Calu3 (cell line): Measurements from ENCODE around the gene NEO1. TPM values are rescaled to one million over a fixed set of nuclear protein-coding genes. Genes with fewer than 3 reads are reported as not detected.

ENCODE experiments used
- BruUV-seq: library from RNA; stranded (reverse); fragments of 400-500 nt; replicated peaks from 2 replicates; lab custom pipeline; 2021; lab: Mats Ljungman, UMichigan
- CTCF ChIA-PET: fragments of 300-600 bp; sonication (Branson Sonifier 250); formaldehyde crosslinking; loops from one replicate; lab custom pipeline; 2022; ENCODE audit warnings: antibody characterized with exemption; lab: Charles Lee
- DNase-seq: peaks from one replicate; pipeline ENCODE4 v3.0.0; 2022
- H3K27ac Mint-ChIP-seq: one replicate; pipeline ENCODE4 v1.8.0; 2022; ENCODE audit warnings: mixed read lengths; ENCODE audit not compliant: unreplicated experiment
- H3K27me3 Mint-ChIP-seq: one replicate; pipeline ENCODE4 v1.8.0; 2022; ENCODE audit warnings: mixed read lengths; ENCODE audit not compliant: unreplicated experiment
- H3K36me3 Mint-ChIP-seq: one replicate; pipeline ENCODE4 v1.8.0; 2022; ENCODE audit warnings: mild to moderate bottlenecking, moderate library complexity, mixed read lengths; ENCODE audit not compliant: insufficient read depth, unreplicated experiment
- H3K4me1 Mint-ChIP-seq: one replicate; pipeline ENCODE4 v1.8.0; 2022; ENCODE audit warnings: mild to moderate bottlenecking, low read depth, mixed read lengths; ENCODE audit not compliant: unreplicated experiment
- H3K4me3 Mint-ChIP-seq: one replicate; pipeline ENCODE4 v1.8.0; 2022; ENCODE audit warnings: mild to moderate bottlenecking, low read depth, moderate library complexity, mixed read lengths; ENCODE audit not compliant: unreplicated experiment
- H3K9me3 Mint-ChIP-seq: one replicate; pipeline ENCODE4 v1.8.0; 2022; ENCODE audit warnings: low read depth, mixed read lengths; ENCODE audit not compliant: unreplicated experiment
- intact Hi-C: fragments of 100-400 bp; cut with micrococcal nuclease; formaldehyde crosslinking; loops from one replicate; pipeline ENCODE4 v1.10.0; 2022; ENCODE audit not compliant: unreplicated experiment
- total RNA-seq: library from RNA; stranded (reverse); gene quantifications from 2 replicates; pipeline ENCODE4 v1.2.3, GENCODE V29; 2022
- TF ChIP-seq, protein P1 (sequence below): fragments of 200-600 bp; IDR thresholded peaks from one replicate; pipeline ENCODE4 v1.8.0; 2022; ENCODE audit warnings: antibody characterized with exemption; ENCODE audit not compliant: unreplicated experiment

Gene NEO1
- total RNA-seq, 1 experiment from 2014 or later, result 20.4 TPM

GRCh38 chr15:73024168-73024567, 28.1 kb upstream of the NEO1 start:
- no TSS peak for BruUV-seq
- CTCF ChIA-PET, result interaction anchor here (0.7 kb wide), 1 partner anchor 18 kb away, joined by 4 read pairs; no protein-coding TSS in a partner anchor

GRCh38 chr15:73026511-73027054, 25.7 kb upstream of the NEO1 start:
- Mint-ChIP-seq H3K27ac (no peak overlapping the region), H3K4me1 (no peaks in the 10 kb centered on the region), H3K27me3 (peaks cover 74% of the 10 kb centered on the region), H3K4me3 (no peak overlapping the region), H3K9me3 (no peaks in the 10 kb centered on the region), H3K36me3 (no peaks in the 10 kb centered on the region)
- DNase-seq, result no peak
- intact Hi-C loops, result no loop called here
- BruUV-seq, result no TSS peak
- CTCF ChIA-PET, result no interaction called here
- TF ChIP-seq, protein P1, sequence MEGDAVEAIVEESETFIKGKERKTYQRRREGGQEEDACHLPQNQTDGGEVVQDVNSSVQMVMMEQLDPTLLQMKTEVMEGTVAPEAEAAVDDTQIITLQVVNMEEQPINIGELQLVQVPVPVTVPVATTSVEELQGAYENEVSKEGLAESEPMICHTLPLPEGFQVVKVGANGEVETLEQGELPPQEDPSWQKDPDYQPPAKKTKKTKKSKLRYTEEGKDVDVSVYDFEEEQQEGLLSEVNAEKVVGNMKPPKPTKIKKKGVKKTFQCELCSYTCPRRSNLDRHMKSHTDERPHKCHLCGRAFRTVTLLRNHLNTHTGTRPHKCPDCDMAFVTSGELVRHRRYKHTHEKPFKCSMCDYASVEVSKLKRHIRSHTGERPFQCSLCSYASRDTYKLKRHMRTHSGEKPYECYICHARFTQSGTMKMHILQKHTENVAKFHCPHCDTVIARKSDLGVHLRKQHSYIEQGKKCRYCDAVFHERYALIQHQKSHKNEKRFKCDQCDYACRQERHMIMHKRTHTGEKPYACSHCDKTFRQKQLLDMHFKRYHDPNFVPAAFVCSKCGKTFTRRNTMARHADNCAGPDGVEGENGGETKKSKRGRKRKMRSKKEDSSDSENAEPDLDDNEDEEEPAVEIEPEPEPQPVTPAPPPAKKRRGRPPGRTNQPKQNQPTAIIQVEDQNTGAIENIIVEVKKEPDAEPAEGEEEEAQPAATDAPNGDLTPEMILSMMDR, result no peak

More at GRCh38 chr15:73024168-73024567, 28.1 kb upstream of the NEO1 start:
- Mint-ChIP-seq H3K27ac (no peak overlapping the region), H3K4me1 (no peaks in the 10 kb centered on the region), H3K4me3 (no peak overlapping the region), H3K9me3 (no peaks in the 10 kb centered on the region), H3K36me3 (no peaks in the 10 kb centered on the region), H3K27me3 (peaks cover 80% of the 10 kb centered on the region)
- no peak for DNase-seq
- TF ChIP-seq, protein P1, result no peak
- intact Hi-C loops, result no loop called here

- no peak for DNase-seq
- intact Hi-C loops, result no loop called here
- H3K27ac Mint-ChIP-seq, result no peak overlapping the region
- BruUV-seq, result no TSS peak
- peaks cover 74% of the 10 kb centered on the region for H3K27me3 Mint-ChIP-seq
- TF ChIP-seq, protein P1, result no peak
- H3K4me1 Mint-ChIP-seq, result no peaks in the 10 kb centered on the region
- CTCF ChIA-PET, result no interaction called here
- H3K4me3 Mint-ChIP-seq, result no peak overlapping the region
- no peaks in the 10 kb centered on the region for H3K36me3 Mint-ChIP-seq
- no peaks in the 10 kb centered on the region for H3K9me3 Mint-ChIP-seq
Measured at GRCh38 chr15:73028031-73028430, 24.2 kb upstream of the NEO1 start.

- H3K36me3 Mint-ChIP-seq, result no peaks in the 10 kb centered on the region
- H3K27me3 Mint-ChIP-seq, result peaks cover 76% of the 10 kb centered on the region
- no peak overlapping the region for H3K27ac Mint-ChIP-seq
- CTCF ChIA-PET, result no interaction called here
- H3K4me1 Mint-ChIP-seq, result no peaks in the 10 kb centered on the region
- intact Hi-C loops, result no loop called here
- BruUV-seq, result no TSS peak
- DNase-seq, result no peak
- H3K4me3 Mint-ChIP-seq, result no peak overlapping the region
- TF ChIP-seq, protein P1, result no peak
- H3K9me3 Mint-ChIP-seq, result no peaks in the 10 kb centered on the region
Measured at GRCh38 chr15:73028831-73029451, 23.3 kb upstream of the NEO1 start.
